HG02885 (cell line): ENCODE data around the gene DHRS4L2.

Source experiments
- ATAC-seq: cut with Tn5 transposase; IDR thresholded peaks from one replicate; pipeline ENCODE4 v1.9.1; 2021; ENCODE audit warnings: mild to moderate bottlenecking; ENCODE audit not compliant: unreplicated experiment, poor library complexity

The DHRS4L2 gene

GRCh38 chr14:24051789-24052655 is 63.3 kb downstream of the DHRS4L2 start, which contains the start of gene CARMIL3:
Gene CARMIL3 (plus strand): TSS chr14:24052009. CDS start chr14:24052154, 145 bp downstream.
- ATAC-seq = peak; percentile 81

GRCh38 chr14:24052656-24053547 is 64.2 kb downstream of the DHRS4L2 start:
- no peak for ATAC-seq

- ATAC-seq = no peak
These were observed 65.0 kb downstream of the DHRS4L2 start for GRCh38 chr14:24053548-24054323.

- ATAC-seq = no peak
These were observed 65.6 kb downstream of the DHRS4L2 start for GRCh38 chr14:24054324-24054641.

- ATAC-seq = no peak
These were observed 65.9 kb downstream of the DHRS4L2 start for GRCh38 chr14:24054646-24055045.
